Esophagus mucosa (tissue), 1 donor: Measurements from ENCODE around the gene IGFL2. TPM values are rescaled to one million over a fixed set of nuclear protein-coding genes. Genes with fewer than 3 reads are reported as not detected.
A peak's percentile ranks its signal among the peaks of the same experiment; 100 is the strongest.
"Not testable (repeated sequence)": the region's sequence is repeated elsewhere in the genome, so short reads cannot be mapped to it uniquely, and the experiment has no call there.

ENCODE experiments used
- ATAC-seq: fragments of 200-7000 bp; cut with Tn5 transposase; one replicate; pipeline ENCODE4 v1.9.1; 2020
- total RNA-seq: library from RNA; stranded (reverse); gene quantifications from one replicate; pipeline ENCODE4 v1.2.4, GENCODE V29; 2023
- donor health status: DM: yes; HTN: yes; CAD: no.

The IGFL2 gene
- total RNA-seq, result 2.3 TPM

DNA sequence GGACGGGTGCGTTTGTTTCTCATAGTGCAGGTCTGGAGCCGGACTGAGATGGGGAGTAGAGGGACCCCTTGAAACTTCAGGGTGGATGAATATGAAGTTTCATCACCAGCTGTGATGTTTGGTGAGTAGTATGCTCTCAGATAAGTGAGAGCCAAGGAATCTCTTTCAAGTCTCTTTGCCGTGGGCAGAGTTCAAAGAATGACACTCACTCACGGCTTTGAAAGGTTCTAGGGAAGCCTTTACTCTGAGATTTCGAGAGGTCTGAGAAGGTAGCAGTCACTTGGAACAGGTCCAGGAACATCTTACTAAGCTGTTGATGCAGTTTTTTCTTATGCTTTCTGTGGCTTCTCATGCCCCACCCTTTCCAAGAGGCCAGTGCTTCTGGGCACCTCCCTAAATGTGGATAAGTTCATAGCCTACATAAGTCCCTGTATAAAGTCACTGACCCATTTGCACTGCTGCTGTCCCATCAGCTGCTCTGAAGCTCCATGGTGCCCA, at the start of gene IGFL2:
TSS of gene IGFL2 (plus strand) at position 448 of the 498 bp plus-strand sequence. CDS start at position 489, 41 bp downstream.
- ATAC-seq, result peak; percentile 63

DNA sequence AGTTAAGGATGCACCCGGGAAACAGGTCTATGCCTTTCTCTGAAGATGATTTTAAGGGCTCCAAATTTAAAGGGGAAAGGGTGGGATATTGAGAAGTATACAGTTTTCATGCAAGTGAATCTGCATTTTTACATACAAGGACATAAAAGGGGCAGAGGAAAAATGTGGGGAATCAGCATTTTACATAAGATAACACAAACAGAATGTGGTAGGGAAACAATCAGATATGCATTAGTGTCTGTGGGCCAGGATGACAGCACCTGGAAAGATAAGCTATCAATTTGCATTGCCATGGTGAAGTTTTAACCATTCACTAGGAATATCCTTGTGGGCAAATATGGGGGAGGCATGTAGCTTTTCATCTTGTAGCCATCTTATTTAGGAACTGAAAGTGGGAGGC, 47.7 kb upstream of the IGFL2 start:
- ATAC-seq, result no peak

DNA sequence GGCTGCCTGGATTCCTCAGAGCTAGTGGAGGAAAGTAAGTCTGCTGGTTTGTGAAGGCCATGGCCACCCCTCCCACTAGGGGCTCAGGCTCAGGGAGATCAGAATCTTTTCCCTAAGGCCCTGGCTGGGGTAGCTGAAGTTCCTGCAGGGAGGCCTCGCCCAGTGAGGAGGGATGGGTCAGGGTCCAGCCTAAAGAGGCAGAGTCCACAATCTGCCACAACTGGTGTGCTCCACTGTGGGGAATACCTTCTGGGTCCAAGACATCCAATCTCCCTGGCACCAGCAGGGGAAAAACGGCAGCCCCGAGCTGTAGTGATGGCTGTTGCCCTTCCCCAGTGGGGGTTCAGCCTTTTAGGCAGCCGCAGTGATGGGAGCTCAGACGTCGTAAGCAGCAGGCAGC, 46.7 kb upstream of the IGFL2 start:
- ATAC-seq, result no peak

DNA sequence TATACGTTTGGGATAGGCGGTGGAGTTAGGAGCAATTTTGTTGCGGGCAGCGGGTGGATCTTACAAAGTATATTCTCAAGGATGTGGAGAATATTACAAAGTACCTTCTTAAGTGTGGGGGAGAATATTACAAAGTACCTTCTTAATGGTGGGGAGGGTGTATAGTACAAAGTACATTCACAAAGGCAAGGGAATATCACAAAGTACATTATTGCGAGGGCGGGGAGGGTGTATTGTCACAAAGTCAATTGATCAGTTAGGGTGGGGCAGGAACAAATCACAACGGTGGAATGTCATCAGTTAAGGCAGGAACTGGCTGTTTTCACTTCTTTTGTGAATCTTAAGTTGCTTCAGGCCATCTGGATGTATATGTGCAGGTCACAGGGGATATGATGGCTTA, 45.7 kb upstream of the IGFL2 start:
- ATAC-seq, result not testable (repeated sequence)

DNA sequence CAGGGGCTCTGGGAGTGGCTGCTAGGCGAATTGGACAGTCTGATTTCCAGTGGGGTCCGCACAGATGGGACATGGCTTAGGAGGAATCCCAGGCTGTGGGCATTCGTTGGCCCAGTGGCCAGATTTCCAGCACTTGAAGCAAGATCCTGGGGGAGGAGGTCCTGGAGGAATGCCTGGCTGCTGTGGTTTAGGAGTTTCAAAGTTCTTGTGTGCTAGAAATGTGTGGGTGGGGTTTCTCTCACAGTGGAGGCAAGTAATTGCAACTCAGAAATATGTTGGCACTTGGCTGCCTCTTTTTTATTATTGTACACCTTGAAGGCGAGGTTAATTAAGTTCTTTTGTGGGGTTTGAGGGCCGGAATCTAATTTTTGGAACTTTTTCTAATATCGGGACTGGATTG, 40.7 kb upstream of the IGFL2 start:
- no peak for ATAC-seq

DNA sequence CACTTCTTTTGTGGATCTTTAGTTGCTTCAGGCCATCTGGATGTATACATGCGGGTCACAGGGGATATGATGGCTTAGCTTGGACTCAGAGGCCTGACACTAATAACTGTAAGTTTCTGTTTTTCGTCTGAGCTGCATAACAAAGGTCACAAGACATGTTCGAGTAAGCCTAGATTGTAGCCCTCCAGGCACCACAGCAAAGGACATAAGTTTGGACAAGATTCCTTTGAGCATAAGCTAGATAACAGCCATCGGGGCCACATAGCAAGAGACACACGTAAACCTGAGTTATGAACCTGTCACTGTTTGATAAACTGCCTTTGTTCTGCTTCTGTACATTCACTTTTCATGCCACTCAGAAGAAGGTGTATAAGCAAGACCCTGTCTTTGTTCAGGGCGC, 38.2 kb upstream of the IGFL2 start:
- ATAC-seq, result no peak

DNA sequence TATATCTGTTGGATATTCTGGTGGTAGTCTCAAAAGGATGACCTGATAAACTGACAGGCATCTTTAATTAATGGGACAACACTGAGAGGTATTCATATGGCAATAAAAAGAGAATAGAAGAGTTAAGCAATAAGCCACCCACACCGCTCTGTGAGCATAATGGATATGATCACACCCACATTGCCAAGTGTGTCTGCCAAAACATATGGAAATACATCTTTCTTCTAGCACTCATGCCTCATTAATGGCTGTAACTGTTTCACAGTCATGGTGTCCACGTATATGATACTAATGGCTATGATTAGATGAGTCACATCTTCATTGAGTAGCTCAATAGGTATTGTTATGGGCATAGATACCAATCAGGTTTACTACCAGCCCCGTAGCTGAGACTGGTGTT, 36.7 kb upstream of the IGFL2 start:
- ATAC-seq, result peak; percentile 69

DNA sequence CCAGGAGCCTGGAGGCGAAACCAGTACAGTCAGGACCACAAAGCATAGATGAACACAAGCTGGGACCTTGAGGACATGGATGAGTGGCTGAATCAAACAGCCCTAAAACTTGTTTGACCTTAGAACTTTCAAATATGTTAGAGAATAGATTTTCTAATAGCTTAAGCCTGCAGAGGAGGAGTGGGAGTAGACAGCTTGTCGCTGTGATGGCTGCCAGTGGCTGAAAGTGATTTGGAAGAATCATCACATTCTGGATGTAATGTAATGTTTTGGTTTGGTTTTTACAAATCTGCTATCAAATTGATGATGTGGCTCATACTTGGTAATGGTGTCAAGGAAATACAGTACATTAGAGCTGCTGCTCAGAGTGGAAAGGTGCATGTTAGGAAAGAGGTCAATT, 35.5 kb upstream of the IGFL2 start:
- ATAC-seq, result no peak

DNA sequence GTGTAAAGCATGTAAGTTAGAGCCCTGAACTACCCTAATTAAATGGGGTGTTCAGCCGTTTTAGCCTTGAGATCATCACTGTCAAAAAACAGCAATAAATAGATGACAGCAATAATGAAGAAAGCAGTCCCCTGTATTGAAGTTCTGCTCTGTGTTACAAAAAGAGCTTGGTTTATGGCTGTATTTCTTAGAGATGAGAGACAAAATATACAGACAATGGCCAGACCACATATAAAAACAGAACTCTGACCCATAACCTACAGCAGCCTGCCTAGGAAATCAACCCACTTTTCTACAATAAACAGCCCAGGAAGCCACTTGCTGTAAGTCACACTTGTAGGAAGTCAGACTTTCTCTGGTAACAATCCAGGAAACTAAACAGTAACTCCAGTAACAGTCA, 34.3 kb upstream of the IGFL2 start:
- no peak for ATAC-seq

DNA sequence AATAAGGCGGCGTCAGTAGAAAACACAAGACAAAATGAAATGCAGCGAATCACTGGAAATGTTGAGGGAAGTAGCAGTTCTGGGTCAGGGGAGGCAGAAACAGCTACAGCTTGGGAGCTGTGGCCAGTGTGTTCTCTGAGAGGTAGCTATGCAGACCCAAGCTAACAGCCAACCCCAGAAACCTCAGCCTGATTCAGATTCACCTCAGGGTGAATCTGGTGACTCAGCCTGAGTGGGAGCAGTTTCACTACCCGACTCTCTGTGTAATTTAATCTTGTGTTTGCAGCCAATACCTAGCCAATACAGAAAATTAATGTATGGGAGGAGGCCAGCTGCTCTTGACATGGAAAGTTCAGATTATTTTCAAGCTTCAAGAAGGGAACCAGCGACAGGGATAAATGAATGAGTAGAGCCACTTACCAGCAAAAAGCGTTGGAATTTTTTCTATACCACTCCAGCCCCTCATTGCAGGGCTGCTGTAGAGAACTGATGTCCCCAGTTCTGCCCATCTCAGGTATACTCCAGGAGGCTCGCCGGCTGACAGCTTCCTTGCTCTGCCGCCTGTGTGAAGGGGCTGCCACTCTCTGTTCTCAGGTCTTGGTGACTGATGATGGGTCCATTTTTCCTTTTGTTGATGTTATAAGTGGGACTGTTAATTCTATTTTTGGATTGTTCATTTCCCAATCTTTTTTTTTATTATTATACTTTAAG, 32.5 kb upstream of the IGFL2 start:
- ATAC-seq, result peak; percentile 80

DNA sequence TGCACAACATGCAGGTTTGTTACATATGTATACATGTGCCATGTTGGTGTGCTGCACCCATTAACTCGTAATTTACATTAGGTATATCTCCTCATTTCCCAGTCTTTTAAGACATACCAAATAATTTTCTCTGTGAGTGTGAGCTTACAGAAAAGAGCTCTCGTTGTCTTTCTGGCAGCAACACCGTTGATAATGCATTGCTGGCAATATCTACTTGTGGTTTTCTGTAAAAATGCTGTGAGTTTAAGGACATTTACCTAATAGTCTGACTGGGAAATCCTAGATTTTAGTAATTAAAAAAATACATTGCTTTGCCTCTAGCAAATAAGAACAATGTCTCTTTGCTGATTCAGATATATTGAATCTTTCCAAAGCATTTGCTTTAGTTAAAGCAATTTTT, 31.9 kb upstream of the IGFL2 start:
- no peak for ATAC-seq

DNA sequence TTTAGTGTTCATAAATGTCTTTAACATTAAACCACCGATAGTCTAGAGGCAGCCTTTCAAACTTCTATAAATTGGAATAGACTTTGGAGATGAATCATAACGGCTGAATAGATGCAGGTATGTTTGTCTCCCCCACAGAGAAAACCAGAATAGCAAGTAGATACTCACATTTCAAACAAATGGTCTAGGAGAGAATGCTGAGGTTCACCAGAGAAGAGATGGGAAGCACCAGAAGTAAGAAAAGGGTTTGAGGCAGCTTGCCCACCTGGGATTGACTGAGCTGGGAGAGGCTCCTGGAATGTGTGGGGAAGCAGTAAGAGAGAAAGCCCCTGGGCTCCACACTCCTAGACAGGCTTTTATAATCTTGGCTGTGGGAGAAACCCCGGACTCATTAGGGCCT, 29.9 kb upstream of the IGFL2 start:
- peak; percentile 42 for ATAC-seq

DNA sequence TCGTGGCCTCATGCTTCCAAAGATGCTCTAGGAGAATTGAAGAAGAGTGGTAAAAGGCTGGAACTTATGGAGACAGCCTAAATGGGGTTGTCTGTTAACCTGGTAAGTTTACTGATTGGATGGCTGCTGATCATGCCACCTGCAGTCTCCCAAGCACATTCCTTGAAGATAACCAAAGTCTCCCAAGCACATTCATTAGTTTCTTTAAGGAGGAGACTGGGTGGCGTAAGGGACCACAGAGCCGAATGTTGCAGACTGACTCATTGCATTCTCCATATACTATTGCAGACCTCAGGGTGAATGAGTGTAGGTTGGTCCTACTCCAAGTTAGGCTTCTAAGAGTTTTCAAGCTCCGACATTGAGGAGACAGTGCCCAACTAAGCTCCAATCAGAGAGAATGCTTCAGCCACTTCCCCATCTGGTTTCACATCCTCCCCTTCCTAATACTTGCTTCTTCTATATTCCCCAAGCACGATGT, 23.4 kb upstream of the IGFL2 start, which contains the start of gene IGFL3:
TSS of gene IGFL3 (minus strand) at position 51 of the 478 bp plus-strand sequence. CDS start at position 12, 39 bp downstream.
- ATAC-seq, result peak; percentile 23

DNA sequence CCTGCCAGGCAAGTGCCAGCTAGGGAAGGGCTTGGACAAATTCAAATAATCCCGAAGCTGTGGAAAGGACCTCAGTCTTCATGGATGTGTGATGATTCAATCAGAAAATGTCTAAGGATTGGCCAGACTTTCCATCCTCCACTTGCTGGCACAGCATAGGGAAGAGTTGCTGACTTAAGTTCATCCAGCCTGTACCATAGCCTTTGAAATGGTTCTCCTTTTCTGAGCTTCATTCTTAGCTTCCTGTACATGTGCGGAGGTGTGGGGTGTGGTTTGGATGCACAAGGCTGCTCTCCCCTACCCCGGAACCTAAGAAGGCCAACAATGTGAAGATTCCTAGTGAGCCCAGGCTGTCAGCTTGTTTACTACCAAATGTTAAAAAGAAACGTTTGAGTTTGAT, 22.6 kb upstream of the IGFL2 start:
- no peak for ATAC-seq

DNA sequence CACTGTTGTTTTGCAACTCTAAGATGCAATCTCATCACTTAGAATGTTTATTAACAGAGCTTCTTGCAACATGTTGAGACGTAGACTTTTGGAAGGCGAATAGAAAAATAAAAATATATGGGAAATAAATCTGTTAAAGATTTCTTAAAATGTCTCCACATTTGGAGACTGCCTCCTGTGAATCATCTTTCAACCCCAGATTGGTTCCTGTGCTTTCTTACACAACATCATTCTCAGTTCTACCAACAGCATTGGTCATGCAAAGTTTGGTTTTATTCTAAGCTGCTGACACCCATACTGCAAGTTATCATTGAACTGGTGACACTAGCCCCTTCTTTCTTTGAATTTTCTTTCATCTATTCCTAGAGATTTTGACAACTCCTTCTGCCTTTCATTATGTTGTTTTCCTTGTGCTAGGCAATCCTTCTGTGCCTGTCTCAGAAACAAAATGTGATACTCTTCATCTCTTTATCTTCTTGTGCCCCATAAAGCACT, 21.9 kb upstream of the IGFL2 start:
- no peak for ATAC-seq

DNA sequence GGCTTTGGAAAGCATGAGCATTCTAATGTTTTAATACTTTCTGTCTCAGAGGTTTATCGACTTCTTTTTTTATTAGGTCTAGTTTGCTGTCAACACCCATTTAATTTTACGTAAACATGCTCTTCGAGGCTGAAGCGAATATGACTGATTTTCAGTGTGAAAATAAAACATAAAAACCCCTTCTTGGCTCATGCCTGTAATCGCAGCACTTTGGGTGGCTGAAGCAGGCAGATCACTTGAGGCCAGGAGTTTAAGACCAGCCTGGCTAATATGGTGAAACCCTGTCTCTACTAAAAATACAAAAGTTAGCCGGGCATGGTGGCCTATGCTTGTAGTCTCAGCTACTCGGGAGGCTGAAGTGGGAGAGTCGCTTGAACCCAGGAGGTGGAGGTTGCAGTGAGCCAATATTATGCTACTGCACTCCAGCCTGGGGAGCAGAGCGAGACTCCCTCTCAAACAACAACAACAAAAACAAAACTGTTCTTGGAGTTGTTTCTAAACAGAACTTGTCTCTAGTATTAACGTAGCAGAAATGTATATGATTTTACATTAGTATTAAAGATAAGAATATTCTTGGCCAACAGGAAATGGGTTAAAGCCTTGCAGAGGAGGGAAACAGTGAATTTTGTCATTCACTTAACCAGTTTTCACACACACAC, 16.4 kb upstream of the IGFL2 start:
- ATAC-seq, result no peak

DNA sequence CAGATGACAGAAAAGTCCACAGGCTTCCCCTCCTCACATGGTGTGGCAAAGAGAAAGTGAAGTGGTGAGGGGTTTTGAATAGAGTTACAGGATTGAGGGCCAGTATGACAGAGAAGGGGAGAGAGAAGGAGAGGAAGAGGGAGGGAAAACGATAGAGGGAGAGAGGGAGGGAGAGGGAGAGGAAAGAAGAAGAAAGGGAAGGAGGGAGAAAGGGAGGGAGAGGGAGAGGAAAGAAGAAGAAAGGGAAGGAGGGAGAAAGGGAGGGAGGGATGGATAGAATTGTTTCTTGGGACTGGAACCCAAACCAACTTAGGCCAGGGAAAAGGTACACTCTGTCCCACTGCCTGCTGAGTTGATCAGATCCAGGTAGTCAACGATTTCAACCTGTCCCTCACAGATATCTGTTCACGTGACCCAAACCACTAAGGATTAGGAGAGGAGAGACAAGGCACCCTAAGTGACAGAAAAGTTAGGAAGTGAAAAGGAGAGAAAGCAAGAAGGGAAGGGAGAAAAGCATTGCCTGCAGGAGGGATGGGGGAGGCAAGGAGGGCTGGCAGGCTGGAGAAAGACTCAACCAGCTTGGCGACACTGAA, 15.4 kb upstream of the IGFL2 start:
- no peak for ATAC-seq

DNA sequence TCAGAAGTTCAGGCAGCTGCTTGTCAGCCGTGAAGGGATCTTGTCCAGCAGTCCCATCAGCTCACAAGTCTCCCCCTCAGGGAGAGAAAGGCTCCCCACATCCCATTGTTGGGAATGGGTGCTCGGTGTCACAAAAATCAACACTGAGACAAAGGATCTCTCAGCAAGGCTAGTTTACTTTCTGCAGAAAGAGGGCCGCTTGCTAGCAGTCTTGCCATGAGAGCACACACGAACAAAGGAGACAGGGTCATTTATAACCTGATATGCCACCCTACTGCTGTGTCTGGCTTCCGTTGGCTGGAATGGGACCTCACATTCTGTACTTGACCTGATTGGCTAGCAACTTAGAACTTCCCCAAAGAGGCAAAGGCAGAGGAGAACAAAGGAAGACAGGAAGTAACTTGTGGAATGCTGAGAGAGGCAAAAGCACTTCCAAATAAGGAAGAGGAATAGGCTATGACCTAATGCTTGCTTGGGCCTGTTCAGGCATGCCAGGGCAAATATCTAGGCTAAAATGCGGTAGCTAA, 14.9 kb upstream of the IGFL2 start:
- peak; percentile 60 for ATAC-seq

DNA sequence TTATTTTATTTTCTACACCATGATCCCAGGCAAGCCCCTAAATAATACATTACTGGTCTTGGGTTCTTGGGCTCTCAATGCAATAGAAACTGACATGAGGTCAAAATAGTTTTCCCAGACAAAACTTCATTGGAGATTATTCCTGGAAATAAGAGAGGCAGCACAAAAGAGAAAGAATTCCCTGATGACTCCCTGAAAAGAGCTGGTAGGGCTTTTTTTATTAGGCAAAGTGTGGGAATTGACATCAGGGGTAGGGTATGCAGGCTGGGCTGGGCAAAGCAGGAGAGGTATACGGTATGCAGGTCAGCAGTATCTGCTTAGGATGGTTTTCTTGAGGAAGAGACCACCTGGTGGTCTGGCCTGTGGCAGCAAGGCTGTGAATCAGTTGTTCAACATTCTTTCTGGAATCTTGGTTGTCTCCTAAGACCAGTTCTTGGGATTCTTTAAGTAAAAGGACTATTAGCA, 14.2 kb upstream of the IGFL2 start:
- no peak for ATAC-seq

DNA sequence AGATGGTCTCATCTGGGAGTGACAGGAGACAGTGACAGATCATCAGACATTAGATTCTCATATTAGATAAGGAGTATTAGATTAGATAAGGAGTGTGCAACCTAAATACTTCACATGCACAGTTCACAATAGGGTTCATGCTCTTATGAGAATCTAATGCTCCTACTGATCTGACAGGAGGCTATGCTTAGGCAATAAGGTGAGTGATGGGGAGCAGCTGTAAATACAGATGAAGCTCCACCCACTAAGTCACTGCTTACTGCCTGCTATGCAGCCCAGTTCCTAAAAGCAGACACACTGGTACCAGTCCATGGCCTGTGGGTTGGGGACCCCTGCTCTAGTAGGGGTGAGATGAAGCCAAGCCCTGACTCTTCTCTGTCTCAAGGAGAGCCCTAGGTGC, 13.5 kb upstream of the IGFL2 start:
- peak; percentile 71 for ATAC-seq

DNA sequence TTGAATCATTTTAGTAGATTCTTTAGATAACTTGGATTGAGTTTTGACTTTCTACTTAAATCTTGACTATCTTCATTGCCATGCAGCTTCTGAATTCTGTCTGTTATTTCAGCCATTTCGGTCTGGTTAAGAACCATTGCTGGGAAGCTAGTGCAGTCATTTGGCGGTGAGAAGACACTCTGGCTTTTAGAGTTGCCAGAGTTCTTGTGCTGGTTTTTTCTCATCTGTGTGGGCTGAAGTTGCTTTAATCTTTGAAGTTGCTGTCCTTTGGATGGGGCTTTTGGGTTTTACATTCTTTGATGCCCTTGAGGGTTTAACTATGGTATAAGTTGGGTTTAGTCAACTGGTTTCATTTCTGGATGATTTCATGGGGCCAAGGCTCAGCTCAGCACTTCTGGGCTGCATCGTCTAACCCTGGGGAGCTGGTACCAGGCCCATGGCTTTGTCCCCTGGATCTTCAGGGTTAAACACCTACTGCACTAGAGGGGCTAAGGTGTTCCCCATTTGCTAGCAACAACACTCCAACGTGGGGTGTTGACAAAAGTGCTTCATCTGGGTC, 10.0 kb upstream of the IGFL2 start:
- ATAC-seq, result no peak

DNA sequence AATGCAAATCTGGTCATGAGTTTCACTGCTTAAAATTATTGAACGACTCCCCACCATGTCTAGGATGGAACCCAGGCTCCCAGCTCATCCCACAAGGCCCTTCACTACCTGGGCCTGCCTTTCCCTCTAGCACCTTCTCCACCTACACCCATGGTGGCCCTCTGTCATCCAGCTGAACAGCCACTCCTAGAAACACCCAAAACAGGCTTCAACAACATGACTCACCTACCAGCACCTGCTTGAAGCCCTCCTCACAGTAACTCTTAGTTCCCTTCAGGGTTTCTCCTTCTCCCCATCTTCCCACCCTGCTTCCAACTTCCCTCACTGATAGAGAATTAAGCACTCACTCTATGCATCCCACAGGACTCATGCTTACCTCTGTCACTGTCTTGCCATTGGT, 6.6 kb upstream of the IGFL2 start:
- peak; percentile 74 for ATAC-seq

DNA sequence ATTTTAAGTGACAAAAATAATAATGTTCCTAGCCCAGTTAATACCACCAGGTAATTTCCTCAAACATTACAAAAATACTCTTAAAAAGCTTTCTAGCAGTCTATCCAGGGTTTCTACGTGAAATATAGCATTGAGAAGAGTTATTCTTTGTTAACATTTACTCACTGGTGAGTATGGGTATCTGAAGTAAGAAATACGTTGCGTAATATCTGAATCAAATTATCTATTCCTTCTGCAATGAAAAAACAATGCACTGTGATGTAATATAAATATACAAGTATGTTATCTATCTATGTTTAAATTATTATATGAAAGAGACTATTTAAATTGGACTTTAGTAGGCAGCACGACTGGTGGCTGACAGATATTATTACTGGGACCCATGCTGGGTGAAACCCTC, 5.7 kb upstream of the IGFL2 start:
- ATAC-seq, result no peak
